ENCODE data around the gene KDM1A.

- TF ChIP-seq SMC3 (IDR thresholded peaks at IDR 0.05) (no peak), JUNB (IDR thresholded peaks at IDR 0.05) (no peak), CBX8 (IDR thresholded peaks at IDR 0.05) (no peak), RAD21 (conservative IDR thresholded peaks at IDR 0.05 in 1 of 2, IDR thresholded peaks at IDR 0.05 in 1 of 2) (no peak), PBX3 (IDR thresholded peaks at IDR 0.05) (no peak), CEBPB (IDR thresholded peaks at IDR 0.05) (no peak), ELK1 (IDR thresholded peaks at IDR 0.05; ENCODE audit: low read depth, low read length) (no peak), EP300 (IDR thresholded peaks at IDR 0.05) (no peak)
Measured at GRCh38 chr1:23129846-23130245, 110.6 kb downstream of the KDM1A start.

All from A549 (cell line).